RWPE1 (cell line): ENCODE results near the gene PDE4D.
A peak's percentile ranks its signal among the peaks of the same experiment; 100 is the strongest.

ENCODE experiments used
- CTCF ChIA-PET: fragments of 350-600 bp; sonication (Branson Sonifier 250); formaldehyde crosslinking; extraction: SDS; loops from one replicate; lab custom pipeline; 2021; lab: Yijun Ruan, JAX
- POLR2A ChIA-PET: fragments of 400-600 bp; formaldehyde crosslinking; extraction: SDS; loops from one replicate; lab custom pipeline; 2020; ENCODE audit warnings: antibody characterized with exemption; ENCODE audit not compliant: low non-redundant PET; lab: Yijun Ruan, JAX
- DNase-seq: peaks from one replicate; pipeline ENCODE4 v3.0.0; 2012; ENCODE audit warnings: low spot score
- H3K27ac ChIP-seq: fragments of 450-650 bp; 2 replicates; pipeline ENCODE4 v1.5.1; 2017
- CTCF ChIP-seq: fragments of 450-650 bp; conservative IDR thresholded peaks from 2 replicates; pipeline ENCODE4 v1.5.1; 2017; ENCODE audit warnings: low read depth, mild to moderate bottlenecking

Gene PDE4D

DNA sequence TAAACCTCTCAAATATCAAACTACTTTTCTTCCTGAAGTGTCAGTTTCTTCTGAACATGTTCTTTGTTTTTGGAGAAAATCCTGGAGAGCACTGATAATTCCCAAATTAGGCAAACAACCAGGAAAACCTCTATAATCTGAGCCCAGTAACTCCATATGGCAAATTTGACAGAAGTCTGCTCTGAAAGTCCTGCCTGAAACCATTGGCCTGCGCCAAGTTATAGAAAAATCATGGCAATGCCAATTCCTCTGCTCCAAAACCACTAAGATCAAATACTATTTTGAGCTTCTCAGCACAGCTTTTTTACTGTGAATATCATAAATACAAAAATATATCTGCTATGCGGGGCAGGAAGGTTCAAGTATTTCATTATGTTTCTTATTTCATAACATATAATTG lies 45.9 kb downstream of the PDE4D start:
- no peak for DNase-seq
- ChIA-PET POLR2A (no interaction called here), CTCF (no interaction called here)
- no peak overlapping the region for H3K27ac ChIP-seq
- TF ChIP-seq CTCF: no peak

GRCh38 chr5:59845730-59846129 lies 47.8 kb downstream of the PDE4D start:
- POLR2A ChIA-PET: no interaction called here
- CTCF ChIA-PET: interaction anchor here (0.6 kb wide), 1 partner anchor 43 kb away, joined by 3 read pairs; no protein-coding TSS in a partner anchor
- TF ChIP-seq CTCF: no peak
- H3K27ac ChIP-seq: no peak overlapping the region
- peak; percentile 46 for DNase-seq

GRCh38 chr5:59843511-59844213 lies 49.9 kb downstream of the PDE4D start:
- TF ChIP-seq CTCF: no peak
- DNase-seq: no peak
- ChIA-PET CTCF (interaction anchor here (0.7 kb wide), 1 partner anchor 28 kb away, joined by 4 read pairs; no protein-coding TSS in a partner anchor), POLR2A (no interaction called here)
- no peak overlapping the region for H3K27ac ChIP-seq

DNA sequence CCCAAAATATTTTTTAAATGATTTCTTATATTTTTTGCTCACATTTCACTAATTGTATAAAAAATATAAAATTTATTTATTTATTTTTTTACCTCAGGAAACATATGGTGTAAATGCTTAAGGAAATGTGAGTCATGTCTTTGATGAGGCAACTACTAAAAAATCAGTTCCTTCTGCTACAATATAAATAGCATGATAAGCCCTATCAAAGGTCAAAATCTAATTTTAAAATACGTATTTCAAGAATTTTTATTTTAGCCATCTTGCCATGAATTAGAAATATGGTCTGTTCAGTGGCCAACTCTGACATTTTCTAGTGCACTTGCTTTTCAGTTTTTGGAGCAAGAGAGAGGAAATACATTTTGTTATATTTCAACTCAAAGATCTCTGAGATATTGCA lies 50.5 kb downstream of the PDE4D start:
- POLR2A ChIA-PET: no interaction called here
- CTCF ChIA-PET: interaction anchor here (0.6 to 0.8 kb wide), 3 partner anchors 20 to 1182 kb away, joined by 3 read pairs; no protein-coding TSS in a partner anchor
- no peak for TF ChIP-seq CTCF
- no peak overlapping the region for H3K27ac ChIP-seq
- no peak for DNase-seq

DNA sequence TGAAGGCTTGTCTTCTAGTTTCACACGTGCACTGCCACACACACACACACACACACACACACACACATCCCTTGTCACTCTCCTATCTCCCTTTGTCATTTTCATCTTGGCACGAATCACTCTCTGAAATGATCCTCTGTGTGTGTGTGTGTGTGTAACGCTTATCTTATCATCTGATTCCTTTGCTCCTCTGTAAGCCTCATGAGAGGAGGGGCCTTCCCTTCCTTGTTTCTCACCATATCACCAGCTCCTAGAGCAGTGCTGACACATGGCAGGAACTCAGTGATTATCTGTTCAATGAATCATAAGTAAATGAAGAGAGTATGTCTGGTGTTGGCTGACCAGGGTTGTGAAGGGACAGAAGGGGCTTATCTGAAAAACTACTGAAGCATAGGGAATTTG lies 53.3 kb downstream of the PDE4D start:
- ChIA-PET CTCF (no interaction called here), POLR2A (no interaction called here)
- H3K27ac ChIP-seq: no peak overlapping the region
- no peak for TF ChIP-seq CTCF
- DNase-seq: no peak

GRCh38 chr5:59838989-59839388 lies 54.5 kb downstream of the PDE4D start:
- no peak for TF ChIP-seq CTCF
- DNase-seq: no peak
- H3K27ac ChIP-seq: no peak overlapping the region
- POLR2A ChIA-PET: no interaction called here
- CTCF ChIA-PET: interaction anchor here (0.6 to 0.7 kb wide), 2 partner anchors 25 to 430 kb away, joined by 5 read pairs; no protein-coding TSS in a partner anchor
